ENCODE measurements around the gene ABCA13.

DNA sequence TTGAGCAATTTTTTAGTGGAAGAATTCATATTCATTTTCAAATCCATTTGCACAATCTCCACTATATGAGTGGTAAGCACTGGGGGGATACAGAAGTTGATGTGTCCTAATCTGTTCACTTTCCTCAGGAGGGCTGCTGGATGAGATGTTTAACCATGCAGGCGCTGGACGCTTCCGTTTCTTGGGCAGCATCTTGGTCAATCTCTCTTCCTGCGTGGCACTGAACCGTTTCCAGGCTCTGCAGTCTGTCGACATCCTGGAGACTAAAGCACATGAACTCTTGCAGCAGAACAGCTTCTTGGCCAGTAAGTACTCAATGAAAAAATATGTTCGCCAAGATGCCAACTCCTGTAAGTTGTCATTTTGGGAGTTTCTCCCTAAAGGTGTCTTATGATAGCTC, 179.3 kb downstream of the ABCA13 start:
- TF ChIP-seq CTCF (IDR thresholded peaks at IDR 0.05) (no peak), POLR2AphosphoS5 (IDR thresholded peaks at IDR 0.05; ENCODE audit: low read depth, low read length) (no peak), SIN3A (IDR thresholded peaks at IDR 0.05; ENCODE audit: borderline replicate concordance, insufficient read depth, low read depth, low read length) (no peak), TCF7L2 (IDR thresholded peaks at IDR 0.05; ENCODE audit: low read depth, low read length) (no peak), REST (IDR thresholded peaks at IDR 0.05; ENCODE audit: insufficient read depth in 1 of 2, low read depth in 2 of 2, low read length in 1 of 2) (no peak)

All from Panc1 (cell line).